Activated CD4-positive, alpha-beta memory T cell treated with anti-CD3 and anti-CD28 coated beads for 36 hours (primary cell): ENCODE data around the gene DPP10. TPM values are rescaled to one million over a fixed set of nuclear protein-coding genes. Genes with fewer than 3 reads are reported as not detected.

Source experiments
- CTCF ChIA-PET: fragments of 350-600 bp; sonication (Branson Sonifier 250); formaldehyde crosslinking; loops from one replicate; lab custom pipeline; 2021; ENCODE audit warnings: antibody characterized with exemption, inconsistent platforms; lab: Charles Lee
- POLR2A ChIA-PET: fragments of 350-600 bp; sonication (Branson Sonifier 250); formaldehyde crosslinking; loops from one replicate; lab custom pipeline; 2021; ENCODE audit warnings: antibody characterized with exemption; lab: Charles Lee
- DNase-seq: peaks from one replicate; pipeline ENCODE4 v3.0.0-alpha.2; 2020
- H3K27ac Mint-ChIP-seq: one replicate; pipeline ENCODE4 v1.8.0; 2021; ENCODE audit warnings: mixed read lengths
- H3K27me3 Mint-ChIP-seq: one replicate; pipeline ENCODE4 v1.8.0; 2021; ENCODE audit warnings: mixed read lengths
- H3K36me3 Mint-ChIP-seq: one replicate; pipeline ENCODE4 v1.8.0; 2021; ENCODE audit warnings: mixed read lengths
- H3K4me1 Mint-ChIP-seq: one replicate; pipeline ENCODE4 v1.8.0; 2021; ENCODE audit warnings: low read depth, mixed read lengths
- H3K4me3 Mint-ChIP-seq: one replicate; pipeline ENCODE4 v1.8.0; 2021; ENCODE audit warnings: mild to moderate bottlenecking, mixed read lengths
- H3K9me3 Mint-ChIP-seq: one replicate; pipeline ENCODE4 v1.8.0; 2021; ENCODE audit warnings: mixed read lengths
- intact Hi-C: fragments of 100-400 bp; cut with micrococcal nuclease; formaldehyde crosslinking; loops from one replicate; pipeline ENCODE4 v1.15.1; 2023
- total RNA-seq, 2 experiments: library from RNA; stranded (reverse); gene quantifications; one replicate each; pipeline ENCODE4 v1.2.3, GENCODE V29; 2021

DPP10 gene
- total RNA-seq, 2 experiments from 2014 or later, result not detected

- no peaks in the 10 kb centered on the region for H3K36me3 Mint-ChIP-seq
- POLR2A ChIA-PET, result no interaction called here
- H3K4me3 Mint-ChIP-seq, result no peak overlapping the region
- H3K27me3 Mint-ChIP-seq, result no peaks in the 10 kb centered on the region
- CTCF ChIA-PET, result no interaction called here
- H3K4me1 Mint-ChIP-seq, result no peaks in the 10 kb centered on the region
- H3K9me3 Mint-ChIP-seq, result peaks cover 3% of the 10 kb centered on the region
- H3K27ac Mint-ChIP-seq, result no peak overlapping the region
- no peak for DNase-seq
- intact Hi-C loops, result no loop called here
Measured at GRCh38 chr2:114922076-114922475, 479.6 kb downstream of the DPP10 start.

- CTCF ChIA-PET, result interaction anchor here (0.6 kb wide), 1 partner anchor 351 kb away, joined by 3 read pairs; no protein-coding TSS in a partner anchor
- intact Hi-C loops, result no loop called here
- DNase-seq, result no peak
- no peak overlapping the region for H3K4me3 Mint-ChIP-seq
- POLR2A ChIA-PET, result no interaction called here
- H3K36me3 Mint-ChIP-seq, result no peaks in the 10 kb centered on the region
- no peak overlapping the region for H3K27ac Mint-ChIP-seq
- no peaks in the 10 kb centered on the region for H3K27me3 Mint-ChIP-seq
- H3K9me3 Mint-ChIP-seq, result peaks cover 17% of the 10 kb centered on the region
- no peaks in the 10 kb centered on the region for H3K4me1 Mint-ChIP-seq
Measured at GRCh38 chr2:114925296-114926255, 483.1 kb downstream of the DPP10 start.

GRCh38 chr2:114926303-114926702 is 483.9 kb downstream of the DPP10 start:
- Mint-ChIP-seq H3K4me3 (no peak overlapping the region), H3K4me1 (no peaks in the 10 kb centered on the region), H3K9me3 (peaks cover 17% of the 10 kb centered on the region), H3K36me3 (no peaks in the 10 kb centered on the region), H3K27me3 (no peaks in the 10 kb centered on the region), H3K27ac (no peak overlapping the region)
- ChIA-PET CTCF (no interaction called here), POLR2A (no interaction called here)
- no peak for DNase-seq
- intact Hi-C loops, result no loop called here

- CTCF ChIA-PET, result no interaction called here
- POLR2A ChIA-PET, result no interaction called here
- H3K36me3 Mint-ChIP-seq, result no peaks in the 10 kb centered on the region
- intact Hi-C loops, result no loop called here
- H3K4me1 Mint-ChIP-seq, result no peaks in the 10 kb centered on the region
- H3K27ac Mint-ChIP-seq, result no peak overlapping the region
- no peak for DNase-seq
- no peak overlapping the region for H3K4me3 Mint-ChIP-seq
- H3K27me3 Mint-ChIP-seq, result no peaks in the 10 kb centered on the region
- peaks cover 21% of the 10 kb centered on the region for H3K9me3 Mint-ChIP-seq
Measured at GRCh38 chr2:114929225-114929624, 486.8 kb downstream of the DPP10 start.

GRCh38 chr2:114933671-114934241 is 491.3 kb downstream of the DPP10 start:
- no peak for DNase-seq
- H3K4me1 Mint-ChIP-seq, result no peaks in the 10 kb centered on the region
- CTCF ChIA-PET, result no interaction called here
- POLR2A ChIA-PET, result no interaction called here
- H3K27me3 Mint-ChIP-seq, result no peaks in the 10 kb centered on the region
- H3K27ac Mint-ChIP-seq, result no peak overlapping the region
- peaks cover 20% of the 10 kb centered on the region for H3K9me3 Mint-ChIP-seq
- intact Hi-C loops, result no loop called here
- no peaks in the 10 kb centered on the region for H3K36me3 Mint-ChIP-seq
- no peak overlapping the region for H3K4me3 Mint-ChIP-seq

- H3K4me1 Mint-ChIP-seq, result no peaks in the 10 kb centered on the region
- H3K4me3 Mint-ChIP-seq, result no peak overlapping the region
- CTCF ChIA-PET, result no interaction called here
- peaks cover 9% of the 10 kb centered on the region for H3K9me3 Mint-ChIP-seq
- no peak overlapping the region for H3K27ac Mint-ChIP-seq
- POLR2A ChIA-PET, result no interaction called here
- intact Hi-C loops, result no loop called here
- no peaks in the 10 kb centered on the region for H3K27me3 Mint-ChIP-seq
- no peaks in the 10 kb centered on the region for H3K36me3 Mint-ChIP-seq
- no peak for DNase-seq
Measured at GRCh38 chr2:114935031-114935430, 492.6 kb downstream of the DPP10 start.

GRCh38 chr2:114937366-114937930 is 495.0 kb downstream of the DPP10 start:
- Mint-ChIP-seq H3K4me3 (no peak overlapping the region), H3K27ac (no peak overlapping the region), H3K9me3 (peaks cover 6% of the 10 kb centered on the region), H3K27me3 (no peaks in the 10 kb centered on the region), H3K36me3 (no peaks in the 10 kb centered on the region), H3K4me1 (no peaks in the 10 kb centered on the region)
- CTCF ChIA-PET, result no interaction called here
- intact Hi-C loops, result no loop called here
- no peak for DNase-seq
- POLR2A ChIA-PET, result no interaction called here

GRCh38 chr2:114940785-114941458 is 498.5 kb downstream of the DPP10 start:
- intact Hi-C loops, result no loop called here
- H3K36me3 Mint-ChIP-seq, result no peaks in the 10 kb centered on the region
- peaks cover 2% of the 10 kb centered on the region for H3K9me3 Mint-ChIP-seq
- H3K27ac Mint-ChIP-seq, result no peak overlapping the region
- no peak overlapping the region for H3K4me3 Mint-ChIP-seq
- H3K27me3 Mint-ChIP-seq, result no peaks in the 10 kb centered on the region
- no peaks in the 10 kb centered on the region for H3K4me1 Mint-ChIP-seq
- ChIA-PET POLR2A (no interaction called here), CTCF (no interaction called here)
- DNase-seq, result no peak

- Mint-ChIP-seq H3K4me1 (no peaks in the 10 kb centered on the region), H3K4me3 (no peak overlapping the region), H3K9me3 (no peaks in the 10 kb centered on the region), H3K36me3 (no peaks in the 10 kb centered on the region), H3K27me3 (no peaks in the 10 kb centered on the region), H3K27ac (no peak overlapping the region)
- CTCF ChIA-PET, result no interaction called here
- intact Hi-C loops, result no loop called here
- POLR2A ChIA-PET, result no interaction called here
- no peak for DNase-seq
Measured at GRCh38 chr2:114949228-114949804, 506.9 kb downstream of the DPP10 start.

- H3K36me3 Mint-ChIP-seq, result no peaks in the 10 kb centered on the region
- ChIA-PET CTCF (no interaction called here), POLR2A (no interaction called here)
- H3K27ac Mint-ChIP-seq, result no peak overlapping the region
- DNase-seq, result no peak
- peaks cover 14% of the 10 kb centered on the region for H3K9me3 Mint-ChIP-seq
- no peaks in the 10 kb centered on the region for H3K27me3 Mint-ChIP-seq
- no peaks in the 10 kb centered on the region for H3K4me1 Mint-ChIP-seq
- intact Hi-C loops, result no loop called here
- H3K4me3 Mint-ChIP-seq, result no peak overlapping the region
Measured at GRCh38 chr2:114960389-114960788, 517.9 kb downstream of the DPP10 start.

- ChIA-PET CTCF (no interaction called here), POLR2A (no interaction called here)
- H3K27ac Mint-ChIP-seq, result no peak overlapping the region
- DNase-seq, result no peak
- H3K36me3 Mint-ChIP-seq, result no peaks in the 10 kb centered on the region
- peaks cover 12% of the 10 kb centered on the region for H3K9me3 Mint-ChIP-seq
- no peak overlapping the region for H3K4me3 Mint-ChIP-seq
- no peaks in the 10 kb centered on the region for H3K4me1 Mint-ChIP-seq
- H3K27me3 Mint-ChIP-seq, result no peaks in the 10 kb centered on the region
- intact Hi-C loops, result no loop called here
Measured at GRCh38 chr2:114962532-114962931, 520.1 kb downstream of the DPP10 start.
